ENCODE data around the gene FXR1. TPM values are rescaled to one million over a fixed set of nuclear protein-coding genes. Genes with fewer than 3 reads are reported as not detected.

The FXR1 gene
- total and polyA plus RNA-seq, 4 donors, result 18.6 to 72.9 (median 46.6) TPM

GRCh38 chr3:180911876-180912303 lies 580 bp upstream of the FXR1 start:
- Histone ChIP-seq H3K9me3 (ENCODE audit: control insufficient read depth in 4 of 4, low read length in 3 of 4) (no peaks in the 10 kb centered on the region), H3K4me3 (ENCODE audit: low read depth in 1 of 3, low read length in 3 of 3) (peak overlapping the region; percentile 50 to 95 (median 64)), H3K27ac (ENCODE audit: low read depth in 1 of 2, low read length in 2 of 2) (peak overlapping the region; percentile 90 to 96), H3K4me1 (ENCODE audit: control insufficient read depth in 4 of 4, insufficient read depth in 4 of 4, low read length in 3 of 4) (peaks cover 5 to 30% (median 21%) of the 10 kb centered on the region in 4 donors), H3K27me3 (ENCODE audit: control insufficient read depth in 4 of 4, insufficient read depth in 4 of 4, low read length in 3 of 4) (no peaks in the 10 kb centered on the region), H3K36me3 (ENCODE audit: control insufficient read depth in 4 of 4, insufficient read depth in 3 of 4, low read depth in 1 of 4, low read length in 3 of 4) (peaks cover 0 to 3% (median 1%) of the 10 kb centered on the region in 4 donors), H3K9ac (ENCODE audit: low read depth in 1 of 2, low read length in 2 of 2) (no peak overlapping the region)
- no peak for TF ChIP-seq RAD21 (IDR thresholded peaks at IDR 0.05)
- no peak for TF ChIP-seq HNF4G (IDR thresholded peaks at IDR 0.05)
- no peak for TF ChIP-seq NR2F2 (IDR thresholded peaks at IDR 0.05)
- TF ChIP-seq RXRA (IDR thresholded peaks at IDR 0.05), result no peak
- TF ChIP-seq JUND (IDR thresholded peaks at IDR 0.05), result no peak
- no peak for TF ChIP-seq SP1 (IDR thresholded peaks at IDR 0.05)
- no peak for TF ChIP-seq CTCF (IDR thresholded peaks at IDR 0.05; ENCODE audit: low read depth, low read length, missing input control)
- TF ChIP-seq EGR1 (IDR thresholded peaks at IDR 0.05; ENCODE audit: low read depth in 2 of 2), result no peak
- TF ChIP-seq REST (IDR thresholded peaks at IDR 0.05), result no peak
- TF ChIP-seq HNF4A (conservative IDR thresholded peaks at IDR 0.05), result no peak
- no peak for TF ChIP-seq FOXA1 (IDR thresholded peaks at IDR 0.05)
- no peak for TF ChIP-seq TAF1 (conservative IDR thresholded peaks at IDR 0.05)
- TF ChIP-seq GABPA (IDR thresholded peaks at IDR 0.05 in 1 of 2, conservative IDR thresholded peaks at IDR 0.05 in 1 of 2), result no peak
- TF ChIP-seq ZBTB33 (IDR thresholded peaks at IDR 0.05), result no peak
- TF ChIP-seq MAX (IDR thresholded peaks at IDR 0.05), result no peak
- DNase-seq (ENCODE audit: low spot score), result no peak
- WGBS, result 47% methylated on average over 6 of the region's 6 CpGs
